ENCODE results near the gene ADAMTS18. TPM values are rescaled to one million over a fixed set of nuclear protein-coding genes. Genes with fewer than 3 reads are reported as not detected.

ADAMTS18 gene
- total RNA-seq, 1 experiment from 2014 or later: not detected

- DNase-seq (ENCODE audit: low spot score): no peak
- no peaks in the 10 kb centered on the region for H3K4me1 ChIP-seq (ENCODE audit: insufficient read depth, low read length, poor library complexity, severe bottlenecking)
- no TSS peak for BruUV-seq (replicated peaks)
- no peak overlapping the region for H3K27ac ChIP-seq (ENCODE audit: low read depth, low read length, poor library complexity, severe bottlenecking)
- ChIA-PET CTCF (no interaction called here), POLR2A (ENCODE audit: low non-redundant PET) (no interaction called here)
- H3K27me3 ChIP-seq (replicated peaks; ENCODE audit: insufficient read depth, low read depth, low read length, poor library complexity): peaks cover 35% of the 10 kb centered on the region
- H3K4me3 ChIP-seq (ENCODE audit: low read depth, low read length, poor library complexity, severe bottlenecking): no peak overlapping the region
- intact Hi-C loops (cut with micrococcal nuclease; ENCODE audit: unreplicated experiment): no loop called here
- TF ChIP-seq CTCF (conservative IDR thresholded peaks at IDR 0.05; ENCODE audit: low read depth, low read length) (no peak), EZH2 (IDR thresholded peaks at IDR 0.05; ENCODE audit: borderline replicate concordance, low read depth, low read length, poor library complexity, severe bottlenecking) (no peak)
- H3K36me3 ChIP-seq (ENCODE audit: insufficient read depth, low read length, poor library complexity, severe bottlenecking): no peaks in the 10 kb centered on the region
- no peaks in the 10 kb centered on the region for H3K9me3 ChIP-seq (ENCODE audit: low read depth, low read length, poor library complexity, severe bottlenecking)
Measured at GRCh38 chr16:77373726-77374125, 61.1 kb downstream of the ADAMTS18 start.

GRCh38 chr16:77364770-77365169, 70.1 kb downstream of the ADAMTS18 start:
- no peak for DNase-seq (ENCODE audit: low spot score)
- BruUV-seq (replicated peaks): no TSS peak
- H3K27me3 ChIP-seq (replicated peaks; ENCODE audit: insufficient read depth, low read depth, low read length, poor library complexity): peaks cover 21% of the 10 kb centered on the region
- H3K4me3 ChIP-seq (ENCODE audit: low read depth, low read length, poor library complexity, severe bottlenecking): no peak overlapping the region
- TF ChIP-seq EZH2 (IDR thresholded peaks at IDR 0.05; ENCODE audit: borderline replicate concordance, low read depth, low read length, poor library complexity, severe bottlenecking): no peak
- intact Hi-C loops (cut with micrococcal nuclease; ENCODE audit: unreplicated experiment): no loop called here
- H3K9me3 ChIP-seq (ENCODE audit: low read depth, low read length, poor library complexity, severe bottlenecking): no peaks in the 10 kb centered on the region
- no peaks in the 10 kb centered on the region for H3K36me3 ChIP-seq (ENCODE audit: insufficient read depth, low read length, poor library complexity, severe bottlenecking)
- CTCF ChIA-PET: no interaction called here
- no peak overlapping the region for H3K27ac ChIP-seq (ENCODE audit: low read depth, low read length, poor library complexity, severe bottlenecking)
- POLR2A ChIA-PET (ENCODE audit: low non-redundant PET): no interaction called here
- no peaks in the 10 kb centered on the region for H3K4me1 ChIP-seq (ENCODE audit: insufficient read depth, low read length, poor library complexity, severe bottlenecking)

GRCh38 chr16:77359065-77359502, 75.8 kb downstream of the ADAMTS18 start:
- TF ChIP-seq CTCF (conservative IDR thresholded peaks at IDR 0.05; ENCODE audit: low read depth, low read length): no peak
- TF ChIP-seq EZH2 (IDR thresholded peaks at IDR 0.05; ENCODE audit: borderline replicate concordance, low read depth, low read length, poor library complexity, severe bottlenecking): no peak
- H3K27me3 ChIP-seq (replicated peaks; ENCODE audit: insufficient read depth, low read depth, low read length, poor library complexity): peaks cover 20% of the 10 kb centered on the region
- no peak overlapping the region for H3K4me3 ChIP-seq (ENCODE audit: low read depth, low read length, poor library complexity, severe bottlenecking)
- BruUV-seq (replicated peaks): no TSS peak
- no peak overlapping the region for H3K27ac ChIP-seq (ENCODE audit: low read depth, low read length, poor library complexity, severe bottlenecking)
- POLR2A ChIA-PET (ENCODE audit: low non-redundant PET): no interaction called here
- CTCF ChIA-PET: no interaction called here
- intact Hi-C loops (cut with micrococcal nuclease; ENCODE audit: unreplicated experiment): loop anchor here (10.0 kb wide), 1 partner anchor 64 kb away; no protein-coding TSS in a partner anchor
- DNase-seq (ENCODE audit: low spot score): no peak
- H3K9me3 ChIP-seq (ENCODE audit: low read depth, low read length, poor library complexity, severe bottlenecking): no peaks in the 10 kb centered on the region
- no peaks in the 10 kb centered on the region for H3K4me1 ChIP-seq (ENCODE audit: insufficient read depth, low read length, poor library complexity, severe bottlenecking)
- no peaks in the 10 kb centered on the region for H3K36me3 ChIP-seq (ENCODE audit: insufficient read depth, low read length, poor library complexity, severe bottlenecking)

- ChIA-PET CTCF (no interaction called here), POLR2A (ENCODE audit: low non-redundant PET) (no interaction called here)
- no TSS peak for BruUV-seq (replicated peaks)
- Histone ChIP-seq H3K27me3 (replicated peaks; ENCODE audit: insufficient read depth, low read depth, low read length, poor library complexity) (peaks cover 31% of the 10 kb centered on the region), H3K4me1 (ENCODE audit: insufficient read depth, low read length, poor library complexity, severe bottlenecking) (no peaks in the 10 kb centered on the region), H3K4me3 (ENCODE audit: low read depth, low read length, poor library complexity, severe bottlenecking) (no peak overlapping the region), H3K27ac (ENCODE audit: low read depth, low read length, poor library complexity, severe bottlenecking) (no peak overlapping the region), H3K36me3 (ENCODE audit: insufficient read depth, low read length, poor library complexity, severe bottlenecking) (no peaks in the 10 kb centered on the region), H3K9me3 (ENCODE audit: low read depth, low read length, poor library complexity, severe bottlenecking) (no peaks in the 10 kb centered on the region)
- TF ChIP-seq CTCF (conservative IDR thresholded peaks at IDR 0.05; ENCODE audit: low read depth, low read length) (no peak), EZH2 (IDR thresholded peaks at IDR 0.05; ENCODE audit: borderline replicate concordance, low read depth, low read length, poor library complexity, severe bottlenecking) (no peak)
- no peak for DNase-seq (ENCODE audit: low spot score)
- intact Hi-C loops (cut with micrococcal nuclease; ENCODE audit: unreplicated experiment): loop anchor here (10.0 kb wide), 1 partner anchor 59 kb away; no protein-coding TSS in a partner anchor
Measured at GRCh38 chr16:77353587-77354263, 81.1 kb downstream of the ADAMTS18 start.

All from A673 (cell line).